PC-9 (cell line): ENCODE measurements around the gene MPEG1. TPM values are rescaled to one million over a fixed set of nuclear protein-coding genes. Genes with fewer than 3 reads are reported as not detected.

Experiments used
- BruUV-seq: library from RNA; stranded (reverse); fragments of 400-500 nt; replicated peaks from 2 replicates; lab custom pipeline; 2021; lab: Mats Ljungman, UMichigan
- CTCF ChIA-PET: fragments of 300-600 bp; sonication (Branson Sonifier 250); formaldehyde crosslinking; loops from one replicate; lab custom pipeline; 2022; ENCODE audit warnings: antibody characterized with exemption; lab: Charles Lee
- POLR2A ChIA-PET: fragments of 300-600 bp; sonication (Branson Sonifier 250); formaldehyde crosslinking; loops from one replicate; lab custom pipeline; 2022; ENCODE audit warnings: antibody characterized with exemption; ENCODE audit not compliant: unreplicated experiment; lab: Charles Lee
- DNase-seq, 2 experiments: peaks; one replicate each; pipeline versions ENCODE4 v3.0.0 to v3.0.0-alpha.2; 2015 to 2022; ENCODE audit warnings: mixed read lengths in 1 of 2
- H2AFZ ChIP-seq: fragments of 200-600 bp; sonication (generic); 2 replicates; pipeline ENCODE4 v1.8.1; 2017; ENCODE audit warnings: antibody characterized with exemption
- H3F3A ChIP-seq: fragments of 200-600 bp; sonication (generic); 2 replicates; pipeline ENCODE4 v1.8.1; 2017; ENCODE audit warnings: antibody characterized with exemption, mild to moderate bottlenecking, low read depth; ENCODE audit not compliant: insufficient read depth
- H3K27ac ChIP-seq: fragments of 200-600 bp; sonication (generic); 2 replicates; pipeline ENCODE4 v1.6.1; 2016; ENCODE audit warnings: mixed run types
- H3K27me3 ChIP-seq: fragments of 200-600 bp; sonication (generic); 2 replicates; pipeline ENCODE4 v1.6.1; 2016; ENCODE audit warnings: low read depth, mixed run types; ENCODE audit not compliant: insufficient read depth
- H3K36me3 ChIP-seq: fragments of 200-600 bp; sonication (generic); 2 replicates; pipeline ENCODE4 v1.6.1; 2016; ENCODE audit warnings: low read depth, mixed run types
- H3K4me1 ChIP-seq: fragments of 200-600 bp; sonication (generic); replicated peaks from 2 replicates; pipeline ENCODE4 v1.6.1; 2016; ENCODE audit warnings: mixed run types; ENCODE audit not compliant: insufficient read depth
- H3K4me2 ChIP-seq: fragments of 200-600 bp; sonication (generic); 2 replicates; pipeline ENCODE4 v1.6.1; 2017; ENCODE audit warnings: mixed run types
- H3K4me3 ChIP-seq: fragments of 200-600 bp; sonication (generic); 2 replicates; pipeline ENCODE4 v1.6.1; 2016; ENCODE audit warnings: mixed run types
- H3K79me2 ChIP-seq: fragments of 200-600 bp; sonication (generic); 2 replicates; pipeline ENCODE4 v1.6.1; 2017; ENCODE audit warnings: low read depth, mixed run types
- H3K9me2 ChIP-seq: fragments of 200-600 bp; sonication (generic); 2 replicates; pipeline ENCODE4 v1.8.1; 2017; ENCODE audit warnings: mild to moderate bottlenecking; ENCODE audit not compliant: insufficient read depth
- H3K9me3 ChIP-seq: fragments of 200-600 bp; sonication (generic); 2 replicates; pipeline ENCODE4 v1.8.1; 2016; ENCODE audit warnings: low read depth; ENCODE audit not compliant: insufficient read depth
- H4K20me1 ChIP-seq: fragments of 200-600 bp; sonication (generic); 2 replicates; pipeline ENCODE4 v1.8.1; 2017; ENCODE audit not compliant: insufficient read depth
- CTCF ChIP-seq: fragments of 200-600 bp; sonication (generic); conservative IDR thresholded peaks from 2 replicates; pipeline ENCODE4 v1.6.1; 2017; ENCODE audit warnings: mixed run types, antibody characterized with exemption, mild to moderate bottlenecking, moderate library complexity
- EZH2 ChIP-seq: fragments of 200-600 bp; sonication (generic); IDR thresholded peaks from 2 replicates; pipeline ENCODE4 v1.8.0; 2017; ENCODE audit warnings: antibody characterized with exemption, low read depth
- intact Hi-C: fragments of 100-400 bp; cut with micrococcal nuclease; formaldehyde crosslinking; loops from one replicate; pipeline ENCODE4 v1.10.0; 2022; ENCODE audit not compliant: unreplicated experiment
- total RNA-seq: library from RNA; stranded (reverse); gene quantifications from 2 replicates; pipeline ENCODE4 v1.2.3, GENCODE V29; 2021

Gene MPEG1
- total RNA-seq, 1 experiment from 2014 or later = not detected

- Histone ChIP-seq H3K79me2 (no peaks in the 10 kb centered on the region), H4K20me1 (no peaks in the 10 kb centered on the region), H3K4me2 (no peak overlapping the region), H2AFZ (no peak overlapping the region), H3F3A (peaks cover 3% of the 10 kb centered on the region; the same call in 1 of the 2 replicates), H3K4me1 (peaks cover 11% of the 10 kb centered on the region), H3K27me3 (no peaks in the 10 kb centered on the region), H3K9me3 (no peaks in the 10 kb centered on the region), H3K27ac (no peak overlapping the region), H3K36me3 (no peaks in the 10 kb centered on the region), H3K9me2 (no peaks in the 10 kb centered on the region), H3K4me3 (no peak overlapping the region)
- no TSS peak for BruUV-seq
- intact Hi-C loops = no loop called here
- CTCF ChIA-PET = no interaction called here
- TF ChIP-seq CTCF (no peak), EZH2 (no peak)
- POLR2A ChIA-PET = no interaction called here
- no peak for DNase-seq
Observed at GRCh38 chr11:59259867-59260475, 47.2 kb upstream of the MPEG1 start.

GRCh38 chr11:59259047-59259446, 46.3 kb upstream of the MPEG1 start:
- no peak overlapping the region for H2AFZ ChIP-seq
- H3K36me3 ChIP-seq = no peaks in the 10 kb centered on the region
- no peaks in the 10 kb centered on the region for H3K27me3 ChIP-seq
- DNase-seq = peak in 1 of 2 experiments; percentile 8
- no peaks in the 10 kb centered on the region for H3K9me2 ChIP-seq
- no peak for TF ChIP-seq EZH2
- H3K27ac ChIP-seq = no peak overlapping the region
- BruUV-seq = no TSS peak
- no peak overlapping the region for H3K4me2 ChIP-seq
- ChIA-PET POLR2A (no interaction called here), CTCF (no interaction called here)
- peaks cover 17% of the 10 kb centered on the region for H3K4me1 ChIP-seq
- intact Hi-C loops = no loop called here
- H3K79me2 ChIP-seq = no peaks in the 10 kb centered on the region
- no peaks in the 10 kb centered on the region for H4K20me1 ChIP-seq
- no peak overlapping the region for H3K4me3 ChIP-seq
- no peaks in the 10 kb centered on the region for H3K9me3 ChIP-seq
- H3F3A ChIP-seq = peaks cover 3% of the 10 kb centered on the region; the same call in 1 of the 2 replicates

GRCh38 chr11:59255281-59255680, 42.6 kb upstream of the MPEG1 start:
- Histone ChIP-seq H3K9me3 (no peaks in the 10 kb centered on the region), H3K79me2 (no peaks in the 10 kb centered on the region), H3K4me1 (peaks cover 17% of the 10 kb centered on the region), H3K4me3 (no peak overlapping the region), H3K27ac (no peak overlapping the region), H3K36me3 (no peaks in the 10 kb centered on the region), H3K4me2 (peak overlapping the region; percentile 61), H4K20me1 (no peaks in the 10 kb centered on the region), H3K27me3 (no peaks in the 10 kb centered on the region), H3K9me2 (no peaks in the 10 kb centered on the region), H3F3A (peaks cover 3% of the 10 kb centered on the region; the same call in 1 of the 2 replicates), H2AFZ (no peak overlapping the region)
- CTCF ChIA-PET = interaction anchor here (0.8 to 0.9 kb wide), 2 partner anchors 11 to 84 kb away, joined by 3 read pairs; partner anchors contain the start of gene DTX4
- POLR2A ChIA-PET = no interaction called here
- peak; percentile 36 to 71 for DNase-seq
- TF ChIP-seq EZH2 (no peak), CTCF (no peak)
- intact Hi-C loops = no loop called here
- BruUV-seq = no TSS peak
